Thyroid gland (tissue), 4 donors: ENCODE measurements around the gene PLXNA4.

Source experiments
- POLR2A ChIP-seq, 2 donors: fragments of 450-650 bp; IDR thresholded peaks; one replicate each; pipeline ENCODE4 v1.6.1; 2017; ENCODE audit warnings: antibody characterized with exemption in 2 of 2, mild to moderate bottlenecking in 2 of 2, moderate library complexity in 1 of 2
- TF ChIP-seq, protein P1 (sequence below), 6 experiments: fragments of 200-600 bp in 3 of 6; fragments of 450-650 bp in 3 of 6; sonication (generic) in 3 of 6; IDR thresholded peaks; one replicate each; pipeline ENCODE4 v1.5.1; 2016 to 2019; ENCODE audit warnings: antibody characterized with exemption in 6 of 6, mild to moderate bottlenecking in 2 of 6, inconsistent platforms in 1 of 6, moderate library complexity in 1 of 6

- TF ChIP-seq, protein P1, sequence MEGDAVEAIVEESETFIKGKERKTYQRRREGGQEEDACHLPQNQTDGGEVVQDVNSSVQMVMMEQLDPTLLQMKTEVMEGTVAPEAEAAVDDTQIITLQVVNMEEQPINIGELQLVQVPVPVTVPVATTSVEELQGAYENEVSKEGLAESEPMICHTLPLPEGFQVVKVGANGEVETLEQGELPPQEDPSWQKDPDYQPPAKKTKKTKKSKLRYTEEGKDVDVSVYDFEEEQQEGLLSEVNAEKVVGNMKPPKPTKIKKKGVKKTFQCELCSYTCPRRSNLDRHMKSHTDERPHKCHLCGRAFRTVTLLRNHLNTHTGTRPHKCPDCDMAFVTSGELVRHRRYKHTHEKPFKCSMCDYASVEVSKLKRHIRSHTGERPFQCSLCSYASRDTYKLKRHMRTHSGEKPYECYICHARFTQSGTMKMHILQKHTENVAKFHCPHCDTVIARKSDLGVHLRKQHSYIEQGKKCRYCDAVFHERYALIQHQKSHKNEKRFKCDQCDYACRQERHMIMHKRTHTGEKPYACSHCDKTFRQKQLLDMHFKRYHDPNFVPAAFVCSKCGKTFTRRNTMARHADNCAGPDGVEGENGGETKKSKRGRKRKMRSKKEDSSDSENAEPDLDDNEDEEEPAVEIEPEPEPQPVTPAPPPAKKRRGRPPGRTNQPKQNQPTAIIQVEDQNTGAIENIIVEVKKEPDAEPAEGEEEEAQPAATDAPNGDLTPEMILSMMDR (IDR thresholded peaks at IDR 0.05), result no peak
- no peak for TF ChIP-seq POLR2A (IDR thresholded peaks at IDR 0.05)
Observed at GRCh38 chr7:132232406-132232805, 343.9 kb downstream of the PLXNA4 start.
